ENCODE data around the gene KAZN. TPM values are rescaled to one million over a fixed set of nuclear protein-coding genes. Genes with fewer than 3 reads are reported as not detected.
A peak's percentile ranks its signal among the peaks of the same experiment; 100 is the strongest.

Gene KAZN
- total and polyA plus RNA-seq, 11 donors = 0.65 to 6.5 (median 2.3) TPM

DNA sequence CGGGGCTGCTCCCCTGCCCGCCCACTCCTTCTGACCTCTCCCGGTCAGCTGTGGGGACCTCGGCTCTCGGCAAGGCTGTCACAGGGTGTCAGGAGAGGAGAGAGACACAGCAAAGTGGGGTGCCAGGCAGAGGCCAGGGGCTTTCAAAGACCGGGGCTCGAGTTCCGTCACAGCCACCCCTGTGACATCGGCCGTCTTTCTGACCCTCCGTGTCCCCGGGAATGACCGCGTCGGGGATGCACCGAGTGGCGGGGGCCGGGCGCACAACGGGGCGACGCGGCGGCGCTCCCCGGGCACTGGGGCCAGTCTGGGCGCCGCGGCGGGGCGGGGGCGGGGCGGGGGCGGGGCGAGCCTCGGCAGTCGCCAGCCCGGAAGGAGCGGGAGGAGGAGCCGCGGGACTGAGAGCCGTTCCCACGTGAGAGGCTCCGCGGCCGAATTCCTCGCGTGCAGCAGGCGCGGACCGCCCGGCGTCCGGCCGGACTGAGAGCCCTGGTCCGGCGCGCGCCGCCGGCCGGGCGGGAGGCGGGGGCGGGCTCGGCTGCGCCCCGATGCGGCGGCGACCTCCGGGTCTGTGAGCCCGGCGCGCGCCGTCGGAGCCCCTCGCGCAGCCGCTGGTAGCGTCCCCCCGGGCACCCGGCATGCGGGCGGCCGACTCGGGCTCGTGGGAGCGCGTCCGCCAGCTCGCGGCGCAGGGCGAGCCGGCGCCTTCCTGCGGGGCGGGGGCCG, 325.4 kb downstream of the KAZN start:
- WGBS, 4 donors = 3 to 8% (median 5%) methylated on average over 21 to 101 of the region's 101 CpGs

DNA sequence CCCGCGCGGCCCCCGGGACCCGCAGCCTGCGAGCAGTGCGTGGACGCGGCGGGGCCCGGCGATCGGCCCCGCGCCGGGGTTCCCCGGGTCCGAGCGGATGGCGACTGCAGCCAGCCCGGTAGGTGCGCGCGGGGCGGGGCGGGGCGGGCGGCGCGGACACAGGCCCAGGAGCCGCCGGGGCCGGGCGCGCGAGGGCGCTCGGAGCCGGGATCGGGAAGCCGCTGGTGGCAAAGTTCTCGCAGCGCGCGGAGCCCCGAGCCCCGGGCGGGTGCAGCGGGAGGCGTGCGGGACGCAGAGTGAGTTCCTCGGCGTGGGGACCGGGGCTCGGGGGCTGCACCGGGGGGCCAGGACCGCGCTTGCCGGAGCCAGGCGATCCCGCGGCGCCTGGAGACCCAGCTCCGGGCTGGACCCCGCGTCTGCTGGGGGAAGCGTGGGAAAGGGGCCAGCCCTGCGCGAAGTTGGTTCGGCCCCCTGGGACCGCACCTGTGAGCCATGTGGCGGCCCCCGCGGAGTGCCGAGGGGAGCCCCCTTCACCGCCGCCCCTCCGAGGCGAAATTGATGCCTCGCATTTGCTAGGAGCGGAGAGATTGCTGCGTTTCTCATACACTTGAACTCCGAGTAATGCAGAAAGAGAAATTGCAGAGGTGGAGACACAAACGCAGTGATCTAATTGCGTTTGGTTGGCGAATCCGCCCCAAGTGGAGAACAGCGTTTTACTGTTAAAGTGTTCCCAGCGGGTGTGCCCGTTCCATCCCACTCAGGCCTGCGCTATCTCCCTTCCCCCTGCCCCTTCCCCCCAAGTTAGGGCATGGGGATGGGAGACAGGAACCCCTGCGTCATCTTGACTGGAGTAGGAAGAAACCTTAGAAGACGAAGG, 326.2 kb downstream of the KAZN start:
- H3K27ac ChIP-seq = peak overlapping the region in 8 of 12 donors; percentile 17 to 56 (median 44)

More for the DNA sequence above, 325.4 kb downstream of the KAZN start:
- TF ChIP-seq POLR2A (IDR thresholded peaks at IDR 0.05) = no peak
- TF ChIP-seq, protein P1, sequence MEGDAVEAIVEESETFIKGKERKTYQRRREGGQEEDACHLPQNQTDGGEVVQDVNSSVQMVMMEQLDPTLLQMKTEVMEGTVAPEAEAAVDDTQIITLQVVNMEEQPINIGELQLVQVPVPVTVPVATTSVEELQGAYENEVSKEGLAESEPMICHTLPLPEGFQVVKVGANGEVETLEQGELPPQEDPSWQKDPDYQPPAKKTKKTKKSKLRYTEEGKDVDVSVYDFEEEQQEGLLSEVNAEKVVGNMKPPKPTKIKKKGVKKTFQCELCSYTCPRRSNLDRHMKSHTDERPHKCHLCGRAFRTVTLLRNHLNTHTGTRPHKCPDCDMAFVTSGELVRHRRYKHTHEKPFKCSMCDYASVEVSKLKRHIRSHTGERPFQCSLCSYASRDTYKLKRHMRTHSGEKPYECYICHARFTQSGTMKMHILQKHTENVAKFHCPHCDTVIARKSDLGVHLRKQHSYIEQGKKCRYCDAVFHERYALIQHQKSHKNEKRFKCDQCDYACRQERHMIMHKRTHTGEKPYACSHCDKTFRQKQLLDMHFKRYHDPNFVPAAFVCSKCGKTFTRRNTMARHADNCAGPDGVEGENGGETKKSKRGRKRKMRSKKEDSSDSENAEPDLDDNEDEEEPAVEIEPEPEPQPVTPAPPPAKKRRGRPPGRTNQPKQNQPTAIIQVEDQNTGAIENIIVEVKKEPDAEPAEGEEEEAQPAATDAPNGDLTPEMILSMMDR (IDR thresholded peaks at IDR 0.05) = no peak
- ATAC-seq (peak in 3 of 4 donors; percentile 73 to 84 (median 77)), DNase-seq (peak; percentile 75 to 85 (median 79))
- peaks cover 0 to 32% (median 4%) of the 10 kb centered on the region in 9 donors for H3K27me3 ChIP-seq
- H3K4me1 ChIP-seq = peaks cover 0 to 23% (median 13%) of the 10 kb centered on the region in 12 donors
- no peaks in the 10 kb centered on the region for H3K9me3 ChIP-seq
- intact Hi-C loops (cut with DNase I) = loop anchor here in 8 of 10 donors (2.0 to 5.0 kb wide), 3 partner anchors 97 to 103 kb away; no protein-coding TSS in a partner anchor
- H3K27ac ChIP-seq = peak overlapping the region in 4 of 12 donors; percentile 23 to 66 (median 43)
- H3K36me3 ChIP-seq = no peaks in the 10 kb centered on the region
- peak overlapping the region in 9 of 12 donors; percentile 15 to 91 (median 70) for H3K4me3 ChIP-seq

GRCh38 chr1:14925336-14926136, 327.1 kb downstream of the KAZN start:
- no peak for ATAC-seq
- TF ChIP-seq, protein P1 (IDR thresholded peaks at IDR 0.05) = no peak
- no peak for TF ChIP-seq POLR2A (IDR thresholded peaks at IDR 0.05)
- H3K36me3 ChIP-seq = no peaks in the 10 kb centered on the region
- DNase-seq = no peak
- peaks cover 0 to 36% (median 20%) of the 10 kb centered on the region in 12 donors for H3K4me1 ChIP-seq
- H3K9me3 ChIP-seq = no peaks in the 10 kb centered on the region
- H3K27ac ChIP-seq = peak overlapping the region in 2 of 12 donors; percentile 43 to 56
- WGBS, 4 donors = 32 to 46% (median 40%) methylated on average over 12 of the region's 12 CpGs
- peak overlapping the region; percentile 45 to 91 (median 70) for H3K4me3 ChIP-seq
- intact Hi-C loops (cut with DNase I) = loop anchor here in 8 of 10 donors (1.0 to 2.0 kb wide), 3 partner anchors 95 to 102 kb away; no protein-coding TSS in a partner anchor
- H3K27me3 ChIP-seq = peaks cover 0 to 33% (median 8%) of the 10 kb centered on the region in 9 donors

More for the DNA sequence above, 326.2 kb downstream of the KAZN start:
- H3K4me1 ChIP-seq = peaks cover 0 to 28% (median 15%) of the 10 kb centered on the region in 12 donors
- H3K27me3 ChIP-seq = peaks cover 0 to 33% (median 8%) of the 10 kb centered on the region in 9 donors
- TF ChIP-seq, protein P1 (IDR thresholded peaks at IDR 0.05) = peak in 7 of 12 donors; percentile 14 to 49 (median 29)
- no peak for TF ChIP-seq POLR2A (IDR thresholded peaks at IDR 0.05)
- H3K9me3 ChIP-seq = no peaks in the 10 kb centered on the region
- DNase-seq = peak in 4 of 5 donors; percentile 49 to 79 (median 65)
- H3K36me3 ChIP-seq = no peaks in the 10 kb centered on the region
- intact Hi-C loops (cut with DNase I) = loop anchor here in 9 of 10 donors (1.0 to 5.0 kb wide), 4 partner anchors 96 to 103 kb away; no protein-coding TSS in a partner anchor
- ATAC-seq = peak in 2 of 4 donors; percentile 66 to 78
- 1% methylated on average over 32 to 94 of the region's 94 CpGs for WGBS, 4 donors
- peak overlapping the region; percentile 45 to 91 (median 70) for H3K4me3 ChIP-seq
